ENCODE measurements around the gene EIF5A.

Gene EIF5A

GRCh38 chr17:7315570-7316235 lies 8.3 kb downstream of the EIF5A start:
- TF ChIP-seq EP300 (IDR thresholded peaks at IDR 0.05; ENCODE audit: borderline replicate concordance) = 0 out of 2 replicates have a peak, but pooled peaks have one; percentile 5
- TF ChIP-seq TEAD4 (IDR thresholded peaks at IDR 0.05) = no peak
- TF ChIP-seq REST (IDR thresholded peaks at IDR 0.05; ENCODE audit: low read depth) = no peak
- TF ChIP-seq EGR1 (IDR thresholded peaks at IDR 0.05) = no peak
- TF ChIP-seq CEBPB (IDR thresholded peaks at IDR 0.05) = no peak

- TF ChIP-seq CREB1 (IDR thresholded peaks at IDR 0.05; ENCODE audit: low read depth) (no peak), USF1 (IDR thresholded peaks at IDR 0.05) (no peak), NFIC (IDR thresholded peaks at IDR 0.05) (no peak), REST (IDR thresholded peaks at IDR 0.05; ENCODE audit: low read depth) (no peak), RAD21 (IDR thresholded peaks at IDR 0.05; ENCODE audit: low read depth) (no peak), EP300 (IDR thresholded peaks at IDR 0.05; ENCODE audit: borderline replicate concordance) (no peak), TEAD4 (IDR thresholded peaks at IDR 0.05) (no peak), TAF1 (IDR thresholded peaks at IDR 0.05; ENCODE audit: low read depth) (no peak), EGR1 (IDR thresholded peaks at IDR 0.05) (no peak), YY1 (IDR thresholded peaks at IDR 0.05; ENCODE audit: low read depth) (no peak)
Observed at GRCh38 chr17:7317161-7317803, 9.9 kb downstream of the EIF5A start.

- TF ChIP-seq CEBPB (IDR thresholded peaks at IDR 0.05) (no peak), TCF12 (IDR thresholded peaks at IDR 0.05; ENCODE audit: low read depth) (no peak), REST (IDR thresholded peaks at IDR 0.05; ENCODE audit: low read depth) (no peak), TAF1 (IDR thresholded peaks at IDR 0.05; ENCODE audit: low read depth) (no peak), MAX (IDR thresholded peaks at IDR 0.05) (no peak), RAD21 (IDR thresholded peaks at IDR 0.05; ENCODE audit: low read depth) (no peak), NFIC (IDR thresholded peaks at IDR 0.05) (no peak), ZBTB7A (IDR thresholded peaks at IDR 0.05; ENCODE audit: low read depth) (no peak), TEAD4 (IDR thresholded peaks at IDR 0.05) (no peak), USF1 (IDR thresholded peaks at IDR 0.05) (no peak), YY1 (IDR thresholded peaks at IDR 0.05; ENCODE audit: low read depth) (no peak), CREB1 (IDR thresholded peaks at IDR 0.05; ENCODE audit: low read depth) (no peak), EGR1 (IDR thresholded peaks at IDR 0.05) (no peak), FOXM1 (IDR thresholded peaks at IDR 0.05; ENCODE audit: borderline replicate concordance, low read depth) (no peak), EP300 (IDR thresholded peaks at IDR 0.05; ENCODE audit: borderline replicate concordance) (no peak)
Observed at GRCh38 chr17:7318121-7318860, 10.9 kb downstream of the EIF5A start.

GRCh38 chr17:7321466-7321865 lies 14.0 kb downstream of the EIF5A start:
- TF ChIP-seq MAX (IDR thresholded peaks at IDR 0.05) (no peak), EP300 (IDR thresholded peaks at IDR 0.05; ENCODE audit: borderline replicate concordance) (no peak), FOXM1 (IDR thresholded peaks at IDR 0.05; ENCODE audit: borderline replicate concordance, low read depth) (no peak), TCF12 (IDR thresholded peaks at IDR 0.05; ENCODE audit: low read depth) (no peak), RAD21 (IDR thresholded peaks at IDR 0.05; ENCODE audit: low read depth) (no peak), USF1 (IDR thresholded peaks at IDR 0.05) (no peak), EGR1 (IDR thresholded peaks at IDR 0.05) (no peak), ZBTB7A (IDR thresholded peaks at IDR 0.05; ENCODE audit: low read depth) (no peak), TEAD4 (IDR thresholded peaks at IDR 0.05) (no peak), REST (IDR thresholded peaks at IDR 0.05; ENCODE audit: low read depth) (no peak), CREB1 (IDR thresholded peaks at IDR 0.05; ENCODE audit: low read depth) (no peak), CEBPB (IDR thresholded peaks at IDR 0.05) (no peak), TAF1 (IDR thresholded peaks at IDR 0.05; ENCODE audit: low read depth) (no peak), NFIC (IDR thresholded peaks at IDR 0.05) (no peak), YY1 (IDR thresholded peaks at IDR 0.05; ENCODE audit: low read depth) (no peak)
